Chondrocyte (in vitro differentiated cells): Measurements from ENCODE around the gene ALOXE3. TPM values are rescaled to one million over a fixed set of nuclear protein-coding genes. Genes with fewer than 3 reads are reported as not detected.
A peak's percentile ranks its signal among the peaks of the same experiment; 100 is the strongest.

Experiments
- DNase-seq: peaks from one replicate; pipeline ENCODE4 v3.0.0; 2021; ENCODE audit warnings: mixed read lengths, low spot score
- H3K27ac Mint-ChIP-seq: one replicate; pipeline ENCODE4 v1.8.0; 2021; ENCODE audit warnings: mild to moderate bottlenecking, moderate library complexity, mixed read lengths; ENCODE audit not compliant: unreplicated experiment
- H3K27me3 Mint-ChIP-seq: 2 replicates; pipeline ENCODE4 v1.8.0; 2021; ENCODE audit warnings: low read depth, mixed read lengths
- H3K36me3 Mint-ChIP-seq: 2 replicates; pipeline ENCODE4 v1.8.0; 2021; ENCODE audit warnings: low read depth, mixed read lengths
- H3K4me1 Mint-ChIP-seq: 2 replicates; pipeline ENCODE4 v1.8.0; 2021; ENCODE audit warnings: low read depth, mild to moderate bottlenecking, mixed read lengths
- H3K4me3 Mint-ChIP-seq: one replicate; pipeline ENCODE4 v1.8.0; 2021; ENCODE audit warnings: mild to moderate bottlenecking, moderate library complexity, mixed read lengths; ENCODE audit not compliant: unreplicated experiment
- H3K9me3 Mint-ChIP-seq: 2 replicates; pipeline ENCODE4 v1.8.0; 2021; ENCODE audit warnings: low read depth, mixed read lengths
- CTCF ChIP-seq: fragments of 200-600 bp; sonication (generic); IDR thresholded peaks from 2 replicates; pipeline ENCODE4 v1.5.0; 2021; ENCODE audit warnings: antibody characterized with exemption, mild to moderate bottlenecking, moderate library complexity
- total RNA-seq: library from RNA; stranded (reverse); gene quantifications from 3 replicates; pipeline ENCODE4 v1.2.1, GENCODE V29; 2021

Gene ALOXE3
- total RNA-seq, 1 donor from 2014 or later: 0.12 TPM

GRCh38 chr17:8124350-8125153, 6.2 kb upstream of the ALOXE3 start:
- peaks cover 60% of the 10 kb centered on the region for H3K4me1 Mint-ChIP-seq
- no peaks in the 10 kb centered on the region for H3K36me3 Mint-ChIP-seq
- DNase-seq: no peak
- H3K27me3 Mint-ChIP-seq: no peaks in the 10 kb centered on the region
- no peaks in the 10 kb centered on the region for H3K9me3 Mint-ChIP-seq
- TF ChIP-seq CTCF: no peak
- H3K27ac Mint-ChIP-seq: peak overlapping the region; percentile 13
- peak overlapping the region; percentile 92 for H3K4me3 Mint-ChIP-seq

GRCh38 chr17:8123695-8124349, 5.5 kb upstream of the ALOXE3 start, which contains the start of gene HES7:
Gene HES7 (minus strand): TSS chr17:8124106. CDS start chr17:8124084, 22 bp downstream.
- H3K36me3 Mint-ChIP-seq: no peaks in the 10 kb centered on the region
- peaks cover 60% of the 10 kb centered on the region for H3K4me1 Mint-ChIP-seq
- peak within 1 kb of the TSS; percentile 89 for H3K27ac Mint-ChIP-seq
- no peaks in the 10 kb centered on the region for H3K9me3 Mint-ChIP-seq
- no peak for DNase-seq
- no peak for TF ChIP-seq CTCF
- H3K27me3 Mint-ChIP-seq: no peaks in the 10 kb centered on the region
- H3K4me3 Mint-ChIP-seq: peak within 1 kb of the TSS; percentile 92

- no peaks in the 10 kb centered on the region for H3K36me3 Mint-ChIP-seq
- TF ChIP-seq CTCF: no peak
- peaks cover 66% of the 10 kb centered on the region for H3K4me1 Mint-ChIP-seq
- no peaks in the 10 kb centered on the region for H3K9me3 Mint-ChIP-seq
- no peaks in the 10 kb centered on the region for H3K27me3 Mint-ChIP-seq
- peak overlapping the region; percentile 92 for H3K4me3 Mint-ChIP-seq
- no peak for DNase-seq
- H3K27ac Mint-ChIP-seq: peak overlapping the region; percentile 89
Observed at GRCh38 chr17:8122924-8123694, 4.8 kb upstream of the ALOXE3 start.

GRCh38 chr17:8122422-8122923, 4.2 kb upstream of the ALOXE3 start:
- Mint-ChIP-seq H3K4me3 (peak overlapping the region; percentile 92), H3K9me3 (no peaks in the 10 kb centered on the region), H3K36me3 (no peaks in the 10 kb centered on the region), H3K27ac (peak overlapping the region; percentile 79), H3K27me3 (no peaks in the 10 kb centered on the region), H3K4me1 (peaks cover 73% of the 10 kb centered on the region)
- TF ChIP-seq CTCF: no peak
- no peak for DNase-seq
